Stimulated activated CD4-positive, alpha-beta T cell treated with anti-CD3 and anti-CD28 coated beads, TNF-alpha, amount 100 ng/mL, for 1 hour (primary cell): ENCODE results near the gene ANKLE1.
A peak's percentile ranks its signal among the peaks of the same experiment; 100 is the strongest.

Experiments
- DNase-seq, 3 donors: peaks; one replicate each; pipeline ENCODE4 v3.0.0-alpha.2; 2020; ENCODE audit warnings: low read depth in 3 of 3, low spot score in 1 of 3

ANKLE1 gene

DNA sequence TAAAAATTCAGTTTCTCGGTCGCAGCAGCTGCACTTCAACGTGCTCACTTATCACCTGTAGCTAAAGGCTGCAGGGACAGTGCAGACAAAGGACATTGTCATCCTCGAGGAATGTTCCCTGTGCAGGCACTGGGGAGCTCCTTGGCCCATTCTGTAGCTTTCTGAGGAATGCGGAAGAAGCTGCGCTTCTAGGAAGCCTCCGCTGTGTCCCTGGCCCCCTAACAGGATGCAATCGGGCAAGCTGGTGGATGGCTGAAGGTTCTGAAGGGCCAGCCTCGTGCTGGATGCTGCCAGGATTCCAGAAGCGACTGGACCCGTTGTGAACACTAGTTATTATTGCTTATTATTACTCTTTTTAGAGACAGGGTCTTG, 44.9 kb downstream of the ANKLE1 start:
- DNase-seq, result no peak

GRCh38 chr19:17327068-17327653, 45.5 kb downstream of the ANKLE1 start:
- no peak for DNase-seq

DNA sequence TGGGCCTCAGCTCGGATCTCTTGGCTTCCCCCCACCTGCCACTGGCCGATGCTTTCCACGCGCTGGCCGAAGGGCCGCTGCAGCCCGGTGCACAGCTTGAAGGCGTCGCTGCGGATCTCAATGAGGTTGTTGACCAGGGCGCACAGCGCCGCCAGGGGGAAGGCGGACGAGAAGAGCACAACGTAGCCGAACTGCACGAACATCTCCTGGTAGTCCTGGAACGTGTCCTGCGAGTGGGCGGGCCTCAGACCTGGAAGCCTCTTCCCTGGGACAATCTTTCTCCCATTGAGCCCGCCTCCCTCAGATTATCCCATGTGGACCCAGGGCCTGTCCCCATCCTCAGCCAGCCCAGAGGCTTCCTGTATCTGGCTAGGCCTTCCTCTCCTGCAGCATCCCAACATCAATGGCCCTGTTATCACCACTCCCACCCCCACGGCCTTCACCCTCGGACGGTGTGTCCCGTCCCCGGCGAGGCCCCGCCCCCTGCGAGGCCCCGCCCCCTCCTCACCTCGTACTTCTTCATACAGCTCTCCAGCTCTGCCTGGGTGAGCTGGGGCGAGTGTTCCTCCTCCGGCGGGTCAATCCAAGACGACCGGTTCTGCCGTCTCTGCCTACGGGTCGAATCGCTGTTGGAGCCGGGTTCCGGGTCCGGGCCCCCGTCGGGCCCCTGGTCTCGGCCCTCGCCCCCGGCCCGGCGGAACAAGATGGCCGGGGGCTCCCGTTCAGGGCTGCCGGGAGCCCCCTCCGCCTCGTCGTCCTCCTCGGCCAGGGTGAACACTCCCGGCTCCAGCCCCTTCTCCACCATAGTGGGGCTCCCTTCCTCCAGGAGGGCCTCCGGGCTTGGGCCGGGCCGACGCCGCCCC, 46.2 kb downstream of the ANKLE1 start:
- DNase-seq, result peak in 1 of 3 donors; percentile 51

- DNase-seq, result no peak
These were observed 47.0 kb downstream of the ANKLE1 start for GRCh38 chr19:17328517-17329365.

- no peak for DNase-seq
These were observed 47.9 kb downstream of the ANKLE1 start for GRCh38 chr19:17329366-17330261.

DNA sequence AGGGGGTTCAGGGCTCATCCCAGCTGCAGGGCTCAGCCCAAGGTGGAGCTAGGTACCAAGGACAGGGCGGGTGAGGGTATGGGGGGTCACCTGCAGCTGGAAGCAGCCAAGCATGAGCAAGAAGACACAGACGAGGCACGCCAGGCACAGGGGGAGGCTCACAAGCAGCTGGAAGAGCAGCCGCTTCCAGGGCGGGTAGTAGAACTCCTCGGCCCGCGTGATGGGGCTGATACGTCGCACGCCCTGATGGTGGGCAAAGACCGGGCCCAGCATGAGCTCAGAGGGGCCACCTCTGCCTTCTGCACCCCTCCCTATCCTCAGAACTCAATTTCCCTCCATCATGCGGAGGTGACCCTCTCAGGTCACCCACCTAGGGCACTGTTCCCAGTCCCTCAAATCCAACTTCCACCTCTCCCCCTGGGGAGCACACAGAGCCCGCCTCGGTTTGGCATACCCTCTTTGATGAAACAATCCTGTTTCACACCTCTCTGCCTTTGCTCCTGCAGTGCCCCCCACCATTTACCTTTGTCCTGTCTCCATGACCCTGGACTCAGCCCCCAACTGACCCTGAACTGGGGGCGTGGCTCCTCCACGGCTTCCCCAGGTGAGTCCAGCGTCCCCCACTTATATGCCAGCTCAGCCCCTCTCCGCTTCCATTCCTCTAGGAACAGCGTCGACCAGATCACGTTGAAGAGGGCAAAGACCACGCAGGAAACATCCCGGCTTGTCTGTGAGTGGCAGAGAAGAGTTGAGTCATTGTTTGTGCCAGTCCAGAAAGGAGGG, 48.8 kb downstream of the ANKLE1 start:
- no peak for DNase-seq

GRCh38 chr19:17331045-17331558, 49.4 kb downstream of the ANKLE1 start:
- no peak for DNase-seq

DNA sequence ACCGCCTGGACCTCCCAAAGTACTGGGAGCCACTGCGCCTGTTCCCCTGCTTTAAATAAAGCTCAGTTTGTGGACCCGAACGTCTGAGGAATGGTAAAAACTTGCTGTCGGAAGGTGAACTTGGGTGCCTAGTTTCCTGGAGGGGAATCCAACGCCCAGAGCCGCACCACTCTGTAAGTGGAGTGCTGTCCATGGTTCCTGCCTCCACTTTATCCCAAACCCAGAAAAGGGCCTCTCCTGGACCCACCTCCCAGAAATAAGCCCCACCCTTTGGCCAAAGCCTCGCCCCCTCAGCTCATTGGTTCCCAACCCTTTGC, 50.6 kb downstream of the ANKLE1 start:
- DNase-seq, result no peak

GRCh38 chr19:17332677-17333581, 51.2 kb downstream of the ANKLE1 start:
- DNase-seq, result no peak

- peak; percentile 43 to 55 (median 54) for DNase-seq
These were observed 52.1 kb downstream of the ANKLE1 start for GRCh38 chr19:17333611-17334413.

GRCh38 chr19:17334414-17335409, 53.0 kb downstream of the ANKLE1 start, which contains the start of gene ANO8:
Gene ANO8 (minus strand): TSS chr19:17334855. CDS start chr19:17334670, 185 bp downstream.
- DNase-seq, result peak; percentile 87 to 98 (median 89)

GRCh38 chr19:17335575-17335974, 53.9 kb downstream of the ANKLE1 start:
- no peak for DNase-seq
